H1 (cell line): ENCODE results near the gene PCDHGB5.

Experiments
- BRCA1 ChIP-seq: IDR thresholded peaks from 2 replicates; pipeline ENCODE4 v1.6.1; 2012; ENCODE audit warnings: low read depth, low read length, improper control_type of control experiment
- CTBP2 ChIP-seq: IDR thresholded peaks from 2 replicates; pipeline ENCODE4 v1.7.0; 2011; ENCODE audit warnings: borderline replicate concordance, mild to moderate bottlenecking, moderate library complexity, mixed read lengths, low read length; ENCODE audit not compliant: insufficient read depth, insufficient read length
- EGR1 ChIP-seq: IDR thresholded peaks from 2 replicates; pipeline ENCODE4 v1.6.1; 2011; ENCODE audit warnings: low read depth, low read length, borderline replicate concordance
- EP300 ChIP-seq, 2 experiments: IDR thresholded peaks; 1 replicate in 1 of 2; 2 replicates in 1 of 2; pipeline ENCODE4 v1.6.1; 2011 to 2012; ENCODE audit warnings: low read depth in 2 of 2, low read length in 2 of 2, mild to moderate bottlenecking in 2 of 2, borderline replicate concordance in 1 of 2, inconsistent platforms in 1 of 2, moderate library complexity in 1 of 2
- FOSL1 ChIP-seq: IDR thresholded peaks from 2 replicates; pipeline ENCODE4 v1.6.1; 2011; ENCODE audit warnings: mild to moderate bottlenecking, low read depth, low read length, moderate library complexity; ENCODE audit not compliant: insufficient read depth
- KDM5A ChIP-seq: fragments of 200-600 bp; IDR thresholded peaks from 2 replicates; pipeline ENCODE4 v1.7.1; 2012; ENCODE audit warnings: mild to moderate bottlenecking, low read length, inconsistent platforms, mixed read lengths
- MAFK ChIP-seq: IDR thresholded peaks from 2 replicates; pipeline ENCODE4 v1.6.1; 2012; ENCODE audit warnings: low read depth, mild to moderate bottlenecking, improper control_type of control experiment, low read length
- MAX ChIP-seq: IDR thresholded peaks from 2 replicates; pipeline ENCODE4 v1.6.1; 2012; ENCODE audit warnings: inconsistent platforms
- PHF8 ChIP-seq: fragments of 200-600 bp; sonication (generic); conservative IDR thresholded peaks from 2 replicates; pipeline ENCODE4 v1.7.1; 2012; ENCODE audit warnings: low read depth, mild to moderate bottlenecking, inconsistent platforms, low read length, moderate library complexity
- POLR2A ChIP-seq, 2 experiments: IDR thresholded peaks; 1 replicate in 1 of 2; 2 replicates in 1 of 2; pipeline ENCODE4 v1.6.1; 2011; ENCODE audit warnings: low read depth in 2 of 2, low read length in 2 of 2, mild to moderate bottlenecking in 2 of 2; ENCODE audit errors: control extremely low read depth in 1 of 2
- YY1 ChIP-seq: IDR thresholded peaks from 2 replicates; pipeline ENCODE4 v1.6.1; 2011; ENCODE audit warnings: low read depth, mild to moderate bottlenecking, low read length
- TF ChIP-seq, protein P1 (sequence below), 3 experiments: IDR thresholded peaks; 1 replicate in 2 of 3; 2 replicates in 1 of 3; pipeline versions ENCODE4 v1.5.1 to v1.6.1; 2011; ENCODE audit warnings: low read length in 3 of 3, mild to moderate bottlenecking in 3 of 3, inconsistent platforms in 2 of 3, low read depth in 1 of 3, moderate library complexity in 1 of 3; ENCODE audit not compliant: insufficient read depth in 1 of 3; ENCODE audit errors: control extremely low read depth in 1 of 3
- TF ChIP-seq, protein P2 (sequence below): IDR thresholded peaks from 2 replicates; pipeline ENCODE4 v1.6.1; 2012; ENCODE audit warnings: inconsistent platforms
- TF ChIP-seq, protein P3 (sequence below): IDR thresholded peaks from 2 replicates; pipeline ENCODE4 v1.6.1; 2012; ENCODE audit warnings: low read length, inconsistent platforms

GRCh38 chr5:141434006-141434405, 36.3 kb downstream of the PCDHGB5 start:
- no peak for TF ChIP-seq KDM5A
- TF ChIP-seq MAX, result no peak
- TF ChIP-seq, protein P1, sequence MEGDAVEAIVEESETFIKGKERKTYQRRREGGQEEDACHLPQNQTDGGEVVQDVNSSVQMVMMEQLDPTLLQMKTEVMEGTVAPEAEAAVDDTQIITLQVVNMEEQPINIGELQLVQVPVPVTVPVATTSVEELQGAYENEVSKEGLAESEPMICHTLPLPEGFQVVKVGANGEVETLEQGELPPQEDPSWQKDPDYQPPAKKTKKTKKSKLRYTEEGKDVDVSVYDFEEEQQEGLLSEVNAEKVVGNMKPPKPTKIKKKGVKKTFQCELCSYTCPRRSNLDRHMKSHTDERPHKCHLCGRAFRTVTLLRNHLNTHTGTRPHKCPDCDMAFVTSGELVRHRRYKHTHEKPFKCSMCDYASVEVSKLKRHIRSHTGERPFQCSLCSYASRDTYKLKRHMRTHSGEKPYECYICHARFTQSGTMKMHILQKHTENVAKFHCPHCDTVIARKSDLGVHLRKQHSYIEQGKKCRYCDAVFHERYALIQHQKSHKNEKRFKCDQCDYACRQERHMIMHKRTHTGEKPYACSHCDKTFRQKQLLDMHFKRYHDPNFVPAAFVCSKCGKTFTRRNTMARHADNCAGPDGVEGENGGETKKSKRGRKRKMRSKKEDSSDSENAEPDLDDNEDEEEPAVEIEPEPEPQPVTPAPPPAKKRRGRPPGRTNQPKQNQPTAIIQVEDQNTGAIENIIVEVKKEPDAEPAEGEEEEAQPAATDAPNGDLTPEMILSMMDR (IDR thresholded peaks at IDR 0.05; ENCODE audit: control extremely low read depth in 1 of 3, insufficient read depth in 1 of 3, low read depth in 1 of 3, low read length in 3 of 3), result no peak
- TF ChIP-seq EP300 (IDR thresholded peaks at IDR 0.05; ENCODE audit: borderline replicate concordance in 1 of 2, low read depth in 2 of 2, low read length in 2 of 2), result no peak
- TF ChIP-seq POLR2A (IDR thresholded peaks at IDR 0.05; ENCODE audit: control extremely low read depth in 1 of 2, low read depth in 2 of 2, low read length in 2 of 2), result no peak
- TF ChIP-seq MAFK, result no peak
- no peak for TF ChIP-seq PHF8
- TF ChIP-seq, protein P2, sequence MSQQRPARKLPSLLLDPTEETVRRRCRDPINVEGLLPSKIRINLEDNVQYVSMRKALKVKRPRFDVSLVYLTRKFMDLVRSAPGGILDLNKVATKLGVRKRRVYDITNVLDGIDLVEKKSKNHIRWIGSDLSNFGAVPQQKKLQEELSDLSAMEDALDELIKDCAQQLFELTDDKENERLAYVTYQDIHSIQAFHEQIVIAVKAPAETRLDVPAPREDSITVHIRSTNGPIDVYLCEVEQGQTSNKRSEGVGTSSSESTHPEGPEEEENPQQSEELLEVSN, result no peak
- no peak for TF ChIP-seq BRCA1
- no peak for TF ChIP-seq EGR1
- TF ChIP-seq, protein P3, sequence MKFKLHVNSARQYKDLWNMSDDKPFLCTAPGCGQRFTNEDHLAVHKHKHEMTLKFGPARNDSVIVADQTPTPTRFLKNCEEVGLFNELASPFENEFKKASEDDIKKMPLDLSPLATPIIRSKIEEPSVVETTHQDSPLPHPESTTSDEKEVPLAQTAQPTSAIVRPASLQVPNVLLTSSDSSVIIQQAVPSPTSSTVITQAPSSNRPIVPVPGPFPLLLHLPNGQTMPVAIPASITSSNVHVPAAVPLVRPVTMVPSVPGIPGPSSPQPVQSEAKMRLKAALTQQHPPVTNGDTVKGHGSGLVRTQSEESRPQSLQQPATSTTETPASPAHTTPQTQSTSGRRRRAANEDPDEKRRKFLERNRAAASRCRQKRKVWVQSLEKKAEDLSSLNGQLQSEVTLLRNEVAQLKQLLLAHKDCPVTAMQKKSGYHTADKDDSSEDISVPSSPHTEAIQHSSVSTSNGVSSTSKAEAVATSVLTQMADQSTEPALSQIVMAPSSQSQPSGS, result no peak
- no peak for TF ChIP-seq FOSL1
- no peak for TF ChIP-seq YY1
- no peak for TF ChIP-seq CTBP2
